Measurements from ENCODE around the gene EIF4G2. TPM values are rescaled to one million over a fixed set of nuclear protein-coding genes. Genes with fewer than 3 reads are reported as not detected.
A peak's percentile ranks its signal among the peaks of the same experiment; 100 is the strongest.

The EIF4G2 gene
- total RNA-seq, 5 donors from 2014 or later (not counting 1 experiment from before 2014, with no cell fraction given): 575 to 1,022 (median 643) TPM

GRCh38 chr11:10785146-10785474, 23.6 kb downstream of the EIF4G2 start:
- Mint-ChIP-seq H3K4me1 (no peaks in the 10 kb centered on the region), H3K27me3 (no peaks in the 10 kb centered on the region), H3K4me3 (no peak overlapping the region), H3K36me3 (peaks cover under 1% of the 10 kb centered on the region), H3K27ac (no peak overlapping the region), H3K9me3 (no peaks in the 10 kb centered on the region)
- Histone ChIP-seq H3K4me1 (ENCODE audit: control insufficient read depth in 1 of 2, extremely low read depth in 1 of 2, insufficient read depth in 2 of 2, low read length in 2 of 2) (no peaks in the 10 kb centered on the region), H3K9me3 (no peaks in the 10 kb centered on the region), H3K36me3 (ENCODE audit: control insufficient read depth in 2 of 2, extremely low read depth in 1 of 2, insufficient read depth in 1 of 2, low read length in 1 of 2) (peaks cover 0 to 4% of the 10 kb centered on the region in 2 donors), H3K27ac (ENCODE audit: low read length) (no peak overlapping the region), H3K27me3 (replicated peaks in 1 of 2; ENCODE audit: control insufficient read depth in 2 of 2, extremely low read depth in 1 of 2, insufficient read depth in 2 of 2, low read length in 1 of 2) (peaks cover 0 to 2% of the 10 kb centered on the region in 2 experiments), H3K4me3 (ENCODE audit: control insufficient read depth in 1 of 2, extremely low read depth in 1 of 2, low read length in 1 of 2) (no peak overlapping the region)
- CTCF ChIA-PET: no interaction called here
- 86% methylated on average over 4 of the region's 4 CpGs for WGBS (ENCODE audit: insufficient coverage)
- ATAC-seq (replicated peaks in 1 of 4): no peak
- no peak for DNase-seq
- POLR2A ChIA-PET: interaction anchor here in 1 of 2 donors (0.7 kb wide), 1 partner anchor 17 kb away, joined by 3 read pairs; no protein-coding TSS in a partner anchor

GRCh38 chr11:10784232-10785145, 24.2 kb downstream of the EIF4G2 start:
- WGBS (ENCODE audit: insufficient coverage): 99% methylated on average over 9 of the region's 10 CpGs

GRCh38 chr11:10780040-10780439, 28.7 kb downstream of the EIF4G2 start:
- Histone ChIP-seq H3K27me3 (replicated peaks in 1 of 2; ENCODE audit: control insufficient read depth in 2 of 2, extremely low read depth in 1 of 2, insufficient read depth in 2 of 2, low read length in 1 of 2) (no peaks in the 10 kb centered on the region), H3K36me3 (ENCODE audit: control insufficient read depth in 2 of 2, extremely low read depth in 1 of 2, insufficient read depth in 1 of 2, low read length in 1 of 2) (peaks cover 0 to 50% of the 10 kb centered on the region in 2 donors), H3K9me3 (no peaks in the 10 kb centered on the region), H3K27ac (ENCODE audit: low read length) (no peak overlapping the region), H3K4me1 (ENCODE audit: control insufficient read depth in 1 of 2, extremely low read depth in 1 of 2, insufficient read depth in 2 of 2, low read length in 2 of 2) (no peaks in the 10 kb centered on the region), H3K4me3 (ENCODE audit: control insufficient read depth in 1 of 2, extremely low read depth in 1 of 2, low read length in 1 of 2) (no peak overlapping the region)
- no peaks in the 10 kb centered on the region for H3K27me3 Mint-ChIP-seq
- WGBS (ENCODE audit: insufficient coverage): 80% methylated on average over 2 of the region's 2 CpGs
- DNase-seq (no peak), ATAC-seq (replicated peaks in 1 of 4) (no peak)
- H3K27ac Mint-ChIP-seq: no peak overlapping the region
- H3K9me3 Mint-ChIP-seq: no peaks in the 10 kb centered on the region
- H3K4me1 Mint-ChIP-seq: no peaks in the 10 kb centered on the region
- H3K36me3 Mint-ChIP-seq: peaks cover 28% of the 10 kb centered on the region
- ChIA-PET POLR2A (no interaction called here), CTCF (no interaction called here)
- H3K4me3 Mint-ChIP-seq: no peak overlapping the region

More at GRCh38 chr11:10784232-10785145, 24.2 kb downstream of the EIF4G2 start:
- Mint-ChIP-seq H3K4me3 (no peak overlapping the region), H3K27ac (no peak overlapping the region), H3K36me3 (peaks cover 4% of the 10 kb centered on the region), H3K4me1 (no peaks in the 10 kb centered on the region), H3K27me3 (no peaks in the 10 kb centered on the region), H3K9me3 (no peaks in the 10 kb centered on the region)
- Histone ChIP-seq H3K4me1 (ENCODE audit: control insufficient read depth in 1 of 2, extremely low read depth in 1 of 2, insufficient read depth in 2 of 2, low read length in 2 of 2) (no peaks in the 10 kb centered on the region), H3K4me3 (ENCODE audit: control insufficient read depth in 1 of 2, extremely low read depth in 1 of 2, low read length in 1 of 2) (no peak overlapping the region), H3K36me3 (ENCODE audit: control insufficient read depth in 2 of 2, extremely low read depth in 1 of 2, insufficient read depth in 1 of 2, low read length in 1 of 2) (peaks cover 0 to 7% of the 10 kb centered on the region in 2 donors), H3K9me3 (no peaks in the 10 kb centered on the region), H3K27me3 (replicated peaks in 1 of 2; ENCODE audit: control insufficient read depth in 2 of 2, extremely low read depth in 1 of 2, insufficient read depth in 2 of 2, low read length in 1 of 2) (peaks cover 0 to 2% of the 10 kb centered on the region in 2 experiments), H3K27ac (ENCODE audit: low read length) (no peak overlapping the region)
- DNase-seq (no peak), ATAC-seq (replicated peaks in 1 of 4) (no peak)
- ChIA-PET CTCF (interaction anchor here (0.7 to 1.0 kb wide), 3 partner anchors 8 to 29 kb away, joined by 3 to 4 read pairs (median 3); no protein-coding TSS in a partner anchor), POLR2A (interaction anchor here in 1 of 2 donors (0.6 to 0.7 kb wide), 2 partner anchors 17 to 19 kb away, joined by 3 read pairs; no protein-coding TSS in a partner anchor)

- ChIA-PET POLR2A (interaction anchor here in 1 of 2 donors (0.6 kb wide), 1 partner anchor 1412 kb away, joined by 3 read pairs; no protein-coding TSS in a partner anchor), CTCF (interaction anchor here in 1 of 2 donors (1.3 kb wide), 1 partner anchor 13 kb away, joined by 4 read pairs; no protein-coding TSS in a partner anchor)
- Mint-ChIP-seq H3K27ac (peak overlapping the region in 1 of 2 donors; percentile 11), H3K9me3 (no peaks in the 10 kb centered on the region), H3K36me3 (peaks cover 38% of the 10 kb centered on the region), H3K27me3 (no peaks in the 10 kb centered on the region), H3K4me3 (no peak overlapping the region), H3K4me1 (no peaks in the 10 kb centered on the region)
- Histone ChIP-seq H3K27me3 (replicated peaks in 1 of 2; ENCODE audit: control insufficient read depth in 2 of 2, extremely low read depth in 1 of 2, insufficient read depth in 2 of 2, low read length in 1 of 2) (no peaks in the 10 kb centered on the region), H3K27ac (ENCODE audit: low read length) (no peak overlapping the region), H3K4me1 (ENCODE audit: control insufficient read depth in 1 of 2, extremely low read depth in 1 of 2, insufficient read depth in 2 of 2, low read length in 2 of 2) (no peaks in the 10 kb centered on the region), H3K4me3 (ENCODE audit: control insufficient read depth in 1 of 2, extremely low read depth in 1 of 2, low read length in 1 of 2) (no peak overlapping the region), H3K9me3 (no peaks in the 10 kb centered on the region), H3K36me3 (ENCODE audit: control insufficient read depth in 2 of 2, extremely low read depth in 1 of 2, insufficient read depth in 1 of 2, low read length in 1 of 2) (peaks cover 3 to 59% of the 10 kb centered on the region in 2 donors)
- WGBS (ENCODE audit: insufficient coverage): no CpG with 5 or more reads among the region's 1 CpG
- no peak for DNase-seq
- no peak for ATAC-seq (replicated peaks in 1 of 4)
Observed at GRCh38 chr11:10779086-10779485, 29.6 kb downstream of the EIF4G2 start.

GRCh38 chr11:10778217-10778970, 30.3 kb downstream of the EIF4G2 start:
- ATAC-seq (replicated peaks in 1 of 4) (no peak), DNase-seq (no peak)
- H3K9me3 Mint-ChIP-seq: no peaks in the 10 kb centered on the region
- Histone ChIP-seq H3K9me3 (no peaks in the 10 kb centered on the region), H3K4me3 (ENCODE audit: control insufficient read depth in 1 of 2, extremely low read depth in 1 of 2, low read length in 1 of 2) (no peak overlapping the region), H3K4me1 (ENCODE audit: control insufficient read depth in 1 of 2, extremely low read depth in 1 of 2, insufficient read depth in 2 of 2, low read length in 2 of 2) (no peaks in the 10 kb centered on the region), H3K36me3 (ENCODE audit: control insufficient read depth in 2 of 2, extremely low read depth in 1 of 2, insufficient read depth in 1 of 2, low read length in 1 of 2) (peaks cover 5 to 66% of the 10 kb centered on the region in 2 donors), H3K27ac (ENCODE audit: low read length) (no peak overlapping the region), H3K27me3 (replicated peaks in 1 of 2; ENCODE audit: control insufficient read depth in 2 of 2, extremely low read depth in 1 of 2, insufficient read depth in 2 of 2, low read length in 1 of 2) (no peaks in the 10 kb centered on the region)
- ChIA-PET POLR2A (no interaction called here), CTCF (interaction anchor here in 1 of 2 donors (1.3 kb wide), 1 partner anchor 14 kb away, joined by 4 read pairs; no protein-coding TSS in a partner anchor)
- peak overlapping the region in 1 of 2 donors; percentile 28 for H3K27ac Mint-ChIP-seq
- whole genome bisulfite sequencing (ENCODE audit: insufficient coverage): 81% methylated on average over 13 of the region's 13 CpGs
- peaks cover 40% of the 10 kb centered on the region for H3K36me3 Mint-ChIP-seq
- H3K27me3 Mint-ChIP-seq: no peaks in the 10 kb centered on the region
- no peaks in the 10 kb centered on the region for H3K4me1 Mint-ChIP-seq
- H3K4me3 Mint-ChIP-seq: no peak overlapping the region

- Histone ChIP-seq H3K4me1 (ENCODE audit: control insufficient read depth in 1 of 2, extremely low read depth in 1 of 2, insufficient read depth in 2 of 2, low read length in 2 of 2) (no peaks in the 10 kb centered on the region), H3K9me3 (no peaks in the 10 kb centered on the region), H3K27me3 (replicated peaks in 1 of 2; ENCODE audit: control insufficient read depth in 2 of 2, extremely low read depth in 1 of 2, insufficient read depth in 2 of 2, low read length in 1 of 2) (no peaks in the 10 kb centered on the region), H3K36me3 (ENCODE audit: control insufficient read depth in 2 of 2, extremely low read depth in 1 of 2, insufficient read depth in 1 of 2, low read length in 1 of 2) (peaks cover 7 to 71% of the 10 kb centered on the region in 2 donors), H3K27ac (ENCODE audit: low read length) (no peak overlapping the region), H3K4me3 (ENCODE audit: control insufficient read depth in 1 of 2, extremely low read depth in 1 of 2, low read length in 1 of 2) (no peak overlapping the region)
- H3K36me3 Mint-ChIP-seq: peaks cover 45% of the 10 kb centered on the region
- WGBS (ENCODE audit: insufficient coverage): no CpG with 5 or more reads among the region's 6 CpGs
- no peak for DNase-seq
- no peak overlapping the region for H3K4me3 Mint-ChIP-seq
- H3K27ac Mint-ChIP-seq: no peak overlapping the region
- no peaks in the 10 kb centered on the region for H3K4me1 Mint-ChIP-seq
- no peaks in the 10 kb centered on the region for H3K27me3 Mint-ChIP-seq
- ChIA-PET POLR2A (no interaction called here), CTCF (interaction anchor here (0.6 to 1.3 kb wide), 2 partner anchors 15 to 105 kb away, joined by 3 to 4 read pairs; no protein-coding TSS in a partner anchor)
- no peak for ATAC-seq (replicated peaks in 1 of 4)
- no peaks in the 10 kb centered on the region for H3K9me3 Mint-ChIP-seq
Observed at GRCh38 chr11:10777806-10778205, 30.9 kb downstream of the EIF4G2 start.

All from T-cell (primary cell).